ENCODE results near the gene RNLS.

RNLS gene

DNA sequence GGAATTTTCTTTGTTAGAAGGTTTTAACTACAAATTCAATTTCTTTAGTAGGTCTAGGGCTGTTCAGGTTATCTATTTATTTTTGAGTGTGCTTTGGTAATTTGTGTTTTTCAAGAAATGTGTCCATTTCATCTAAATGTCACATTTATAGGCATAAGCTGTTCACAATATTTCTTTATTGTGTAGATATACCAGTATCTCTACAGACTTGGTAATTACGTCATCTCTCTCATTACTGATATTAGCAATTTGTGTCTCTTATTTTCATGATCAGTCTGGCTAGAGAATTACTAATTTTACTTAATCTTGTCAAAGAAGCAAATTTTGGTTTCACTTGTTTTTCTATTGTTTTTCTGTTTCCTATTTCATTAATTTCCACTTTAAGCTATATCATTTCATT lies 152.0 kb downstream of the RNLS start:
- DNase-seq (ENCODE audit: low read depth, low spot score) = no peak

DNA sequence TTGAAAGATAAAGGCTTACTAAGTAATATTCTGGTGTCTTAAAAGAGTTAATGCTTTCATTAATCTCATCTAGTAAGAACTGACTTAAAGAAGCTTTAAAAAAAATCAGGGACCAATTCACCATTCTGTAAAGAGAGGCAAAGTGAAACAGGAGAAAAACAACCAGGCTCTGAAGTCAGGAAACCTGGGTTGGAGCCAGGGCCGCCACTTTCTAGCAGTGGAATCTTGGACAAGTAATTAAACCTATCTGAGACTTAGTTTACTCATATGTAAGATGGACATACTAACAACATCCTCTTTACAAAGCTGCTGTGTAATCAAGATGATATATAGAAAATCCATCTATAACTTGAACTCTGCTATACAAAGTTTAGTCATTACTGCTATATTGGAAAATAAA lies 154.1 kb downstream of the RNLS start:
- no peak for DNase-seq (ENCODE audit: low read depth, low spot score)

DNA sequence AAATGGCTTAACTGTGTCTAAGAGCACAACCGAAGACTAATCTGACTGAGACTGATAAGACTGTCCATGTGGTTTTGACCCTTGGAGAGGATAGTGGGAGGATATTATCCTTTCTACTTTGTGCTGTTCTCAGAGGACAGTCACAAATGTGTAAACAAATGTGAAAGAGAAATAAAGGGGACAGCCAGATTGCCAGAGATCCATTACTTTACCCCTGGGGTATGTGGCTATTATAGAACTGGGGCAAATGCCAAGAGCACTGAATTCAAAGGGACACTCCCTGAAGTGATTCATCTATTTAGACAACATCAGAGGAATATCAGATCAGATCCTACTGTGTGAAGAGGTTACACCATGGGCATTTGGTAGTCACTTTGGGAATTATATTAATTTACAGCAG lies 154.7 kb downstream of the RNLS start:
- DNase-seq (ENCODE audit: low read depth, low spot score) = no peak

DNA sequence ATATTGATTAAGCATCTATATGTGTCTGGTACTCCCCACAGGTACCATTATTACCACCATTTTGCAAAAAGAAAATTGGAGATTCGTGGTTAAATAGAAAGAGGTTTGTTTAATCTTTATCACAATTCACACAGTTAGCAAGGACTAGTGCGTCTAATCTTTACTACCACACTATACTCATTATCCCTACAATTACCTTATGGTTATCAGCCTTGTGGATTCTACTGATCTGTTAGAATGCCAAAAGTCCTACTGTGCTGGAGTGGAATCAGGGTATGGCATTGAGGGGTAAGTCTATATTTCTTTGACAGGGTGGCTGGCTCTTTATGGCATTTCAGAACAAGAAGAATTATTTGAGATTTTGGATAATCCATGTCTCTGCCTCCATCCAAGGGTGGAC lies 156.1 kb downstream of the RNLS start:
- DNase-seq (ENCODE audit: low read depth, low spot score) = no peak

DNA sequence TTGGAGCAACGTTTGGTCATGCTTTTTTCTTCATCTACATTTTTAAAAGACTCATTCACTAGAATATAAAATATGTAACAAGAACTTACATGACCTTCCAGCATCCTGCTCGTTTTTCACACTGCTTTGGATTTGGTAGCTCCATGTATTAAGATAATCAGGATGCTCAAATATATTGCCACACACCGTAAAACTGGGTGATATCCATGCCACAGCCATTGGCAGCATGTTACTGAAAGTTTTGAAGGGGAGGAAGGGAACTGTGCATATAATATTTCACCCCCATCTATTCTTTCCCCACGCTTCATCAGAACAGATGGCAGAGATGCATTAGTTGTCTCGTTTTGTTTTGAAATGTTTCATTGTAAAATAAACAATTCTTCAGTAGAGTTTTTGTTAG lies 158.2 kb downstream of the RNLS start:
- DNase-seq (ENCODE audit: low read depth, low spot score) = no peak

DNA sequence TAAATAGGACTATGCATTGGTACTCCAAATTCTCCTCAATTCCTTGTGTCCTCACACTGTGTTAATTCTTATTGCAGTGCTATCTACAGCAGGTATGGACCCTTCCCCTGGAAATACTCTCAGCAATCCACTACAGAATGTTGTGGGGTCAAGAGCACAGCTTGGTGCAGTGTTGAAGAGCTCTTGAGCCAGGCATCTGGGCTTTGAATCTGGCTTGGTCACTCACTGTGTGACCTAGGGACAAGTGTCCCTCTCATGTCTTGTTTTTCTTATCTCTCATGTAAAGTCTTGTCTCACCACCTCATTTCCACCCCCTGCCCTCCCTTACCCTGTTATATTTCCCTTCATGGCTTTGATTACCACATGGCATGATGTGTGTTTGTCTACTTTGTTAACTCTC lies 159.4 kb downstream of the RNLS start:
- no peak for DNase-seq (ENCODE audit: low read depth, low spot score)

DNA sequence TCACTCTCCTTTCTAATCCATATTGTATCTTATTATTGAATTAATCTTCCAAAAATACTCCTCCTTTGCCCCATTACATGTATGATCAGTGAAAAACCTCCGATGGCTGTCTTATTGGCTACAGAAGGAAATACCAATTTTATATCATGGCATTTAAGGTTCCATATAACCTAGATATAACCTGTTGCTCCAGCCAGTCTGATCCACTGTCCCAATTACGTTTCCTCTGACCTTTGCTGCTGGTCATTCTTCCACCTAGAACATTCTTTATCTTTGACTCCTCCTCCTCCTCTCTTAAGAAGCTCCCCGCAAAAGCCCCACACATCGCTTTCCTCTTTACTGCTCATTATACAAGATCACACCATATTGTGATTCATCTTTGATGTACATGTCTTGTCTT lies 161.5 kb downstream of the RNLS start:
- no peak for DNase-seq (ENCODE audit: low read depth, low spot score)

DNA sequence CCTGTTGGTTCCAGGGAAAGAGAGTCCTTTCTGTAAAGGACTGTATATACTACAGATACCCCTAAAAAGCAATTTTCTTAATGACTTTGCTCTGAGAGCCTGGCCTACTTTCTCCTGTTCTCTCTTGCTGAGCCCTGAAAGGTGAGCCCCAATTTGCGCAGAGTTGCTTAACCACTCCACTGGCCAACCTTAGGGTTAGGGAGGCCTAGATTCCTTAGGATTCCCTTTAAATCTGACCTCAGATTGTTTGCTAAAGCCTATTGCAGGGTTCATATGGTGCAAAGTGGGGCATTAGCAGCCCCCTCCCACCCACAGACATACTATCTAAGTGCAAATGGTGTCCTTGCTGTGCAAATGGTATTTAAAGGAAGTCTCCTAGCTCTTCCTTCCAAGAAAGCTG lies 164.2 kb downstream of the RNLS start:
- DNase-seq (ENCODE audit: low read depth, low spot score) = no peak

DNA sequence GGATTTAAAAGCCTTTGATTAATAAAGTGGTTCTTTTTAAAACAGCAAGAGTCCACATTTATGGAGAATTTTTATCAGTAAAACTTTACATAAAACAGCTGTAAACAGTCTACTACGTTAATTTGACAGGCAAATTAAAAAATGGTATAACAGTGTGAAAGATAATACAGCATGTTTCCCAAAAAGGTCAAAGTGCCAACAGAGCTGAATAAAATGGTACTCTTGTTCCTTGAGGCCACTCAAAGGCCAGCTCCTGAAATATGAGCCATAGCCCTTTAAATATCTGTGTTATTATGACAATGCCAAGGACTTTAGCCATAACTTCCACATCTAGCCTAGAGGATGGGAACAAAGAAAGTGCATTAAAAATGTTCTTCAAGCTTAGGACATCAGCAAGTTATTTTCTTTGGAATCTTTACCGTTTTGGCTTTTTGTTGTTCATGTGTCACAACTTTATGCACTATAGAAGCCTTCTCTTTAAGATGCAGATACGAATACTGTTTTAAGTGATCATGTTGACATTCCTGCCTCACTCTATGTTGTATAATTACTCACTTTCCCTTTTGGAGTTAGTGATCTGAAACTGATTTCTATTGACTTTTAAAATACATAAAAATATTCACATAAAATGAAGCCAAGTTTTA lies 165.6 kb downstream of the RNLS start:
- no peak for DNase-seq (ENCODE audit: low read depth, low spot score)

DNA sequence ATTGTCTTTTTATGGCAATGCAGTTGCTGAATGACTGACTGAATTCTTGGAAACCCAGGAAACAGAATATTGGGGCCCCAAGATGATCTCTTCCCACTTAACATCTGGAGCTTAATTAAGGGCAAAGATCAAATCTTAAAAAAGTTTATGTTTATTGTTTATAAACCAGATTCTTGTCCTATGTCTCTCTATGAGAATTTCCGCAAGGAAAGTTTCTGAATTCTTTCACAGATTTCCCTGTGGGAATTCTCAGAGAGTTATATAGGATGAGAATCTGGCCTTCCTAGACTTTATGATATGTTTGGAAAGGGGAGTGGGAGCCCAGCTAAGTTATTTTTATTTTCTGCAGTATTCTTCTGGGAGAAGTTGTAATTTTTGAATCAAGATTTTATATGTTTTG lies 166.3 kb downstream of the RNLS start:
- no peak for DNase-seq (ENCODE audit: low read depth, low spot score)

DNA sequence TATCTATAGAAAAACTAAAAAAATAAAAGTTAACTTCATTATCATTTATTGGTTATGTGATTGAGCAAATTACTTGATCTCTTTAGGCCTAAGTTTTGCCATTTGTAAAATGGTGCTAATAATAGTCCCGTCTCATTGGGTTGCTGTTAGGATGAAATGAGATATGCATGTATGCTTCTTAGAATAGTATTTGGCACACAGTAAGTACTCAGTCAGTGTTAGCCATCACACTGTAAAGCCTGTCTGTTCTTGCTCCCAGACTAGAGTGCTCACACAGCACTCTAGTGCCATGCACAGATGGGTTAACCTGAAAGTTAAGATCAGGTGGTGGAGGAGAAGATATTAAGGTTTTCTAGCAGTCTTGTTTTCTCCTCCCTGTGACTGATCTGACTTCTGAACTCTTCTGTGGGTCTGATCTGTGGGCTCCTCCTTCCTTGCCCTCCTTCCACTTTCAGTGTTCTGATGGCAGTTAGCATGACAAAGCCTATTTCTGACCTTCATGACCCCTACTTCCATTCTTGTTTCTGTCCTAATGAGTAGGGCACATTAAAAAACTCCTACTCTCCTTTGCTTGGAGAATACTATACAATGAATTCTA lies 167.5 kb downstream of the RNLS start:
- no peak for DNase-seq (ENCODE audit: low read depth, low spot score)

DNA sequence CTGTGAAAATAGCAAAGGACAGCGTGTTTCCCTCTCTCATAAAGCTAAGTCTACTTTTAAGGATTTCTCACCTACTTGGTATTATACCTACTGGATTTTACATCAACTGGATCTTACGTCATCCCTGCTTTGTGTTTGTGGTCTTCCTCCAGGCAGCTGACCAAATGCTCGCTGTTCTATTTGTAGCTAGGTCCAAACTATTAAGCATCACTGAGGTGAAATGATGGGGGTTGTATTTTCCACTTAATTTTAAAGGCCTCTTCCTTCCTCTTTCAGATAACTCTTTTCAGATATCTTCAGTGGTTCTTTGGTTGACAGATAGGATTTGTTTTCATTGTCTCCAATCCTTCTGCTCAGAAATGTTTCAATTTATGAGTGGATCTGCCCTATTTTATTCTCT lies 169.7 kb downstream of the RNLS start:
- no peak for DNase-seq (ENCODE audit: low read depth, low spot score)

DNA sequence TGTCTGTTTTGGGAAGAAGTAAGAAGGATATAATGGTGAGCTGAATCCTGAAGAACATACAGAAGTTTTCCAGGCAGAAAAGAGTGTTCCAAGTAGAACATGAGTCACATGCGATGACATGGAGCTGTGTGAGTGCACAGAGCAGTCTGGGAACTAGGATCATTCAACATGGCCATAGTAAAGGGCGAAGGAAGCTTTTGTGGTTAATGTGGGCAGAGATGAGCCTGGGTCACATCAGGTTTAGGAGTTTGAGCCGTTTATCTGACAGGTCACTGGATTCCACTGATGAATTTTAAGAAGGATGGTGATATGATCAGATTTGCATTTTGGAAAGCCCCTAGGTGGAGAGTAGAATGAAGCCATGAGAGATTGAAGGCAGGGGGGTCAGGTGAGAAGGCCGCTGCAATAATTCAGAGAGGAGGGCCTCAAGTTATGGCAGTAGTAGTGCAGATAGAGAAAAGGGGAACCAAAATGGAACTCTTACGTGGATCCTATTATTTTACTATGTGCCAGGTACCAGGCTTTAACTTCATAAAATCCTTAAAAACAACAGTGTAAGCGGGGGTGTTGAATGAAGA lies 171.3 kb downstream of the RNLS start:
- no peak for DNase-seq (ENCODE audit: low read depth, low spot score)

DNA sequence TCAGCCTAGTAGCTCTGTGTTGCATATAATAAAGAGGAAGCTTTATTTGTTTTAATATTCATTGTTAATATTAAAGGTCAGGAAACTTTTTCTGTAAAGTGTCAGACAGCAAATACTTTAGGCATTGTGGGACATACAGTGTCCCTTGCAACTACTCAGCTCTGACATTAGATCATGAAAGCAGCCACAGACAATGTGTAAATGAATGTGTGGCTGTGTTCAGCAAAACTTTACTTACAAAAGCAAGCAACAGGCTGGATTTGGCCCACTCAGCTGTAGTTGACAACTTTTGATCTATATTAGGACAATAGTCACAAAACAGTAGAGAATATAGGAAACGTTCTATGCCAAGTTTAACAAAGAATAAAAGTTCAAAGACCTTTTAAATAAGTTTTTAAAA lies 173.3 kb downstream of the RNLS start:
- DNase-seq (ENCODE audit: low read depth, low spot score) = no peak

DNA sequence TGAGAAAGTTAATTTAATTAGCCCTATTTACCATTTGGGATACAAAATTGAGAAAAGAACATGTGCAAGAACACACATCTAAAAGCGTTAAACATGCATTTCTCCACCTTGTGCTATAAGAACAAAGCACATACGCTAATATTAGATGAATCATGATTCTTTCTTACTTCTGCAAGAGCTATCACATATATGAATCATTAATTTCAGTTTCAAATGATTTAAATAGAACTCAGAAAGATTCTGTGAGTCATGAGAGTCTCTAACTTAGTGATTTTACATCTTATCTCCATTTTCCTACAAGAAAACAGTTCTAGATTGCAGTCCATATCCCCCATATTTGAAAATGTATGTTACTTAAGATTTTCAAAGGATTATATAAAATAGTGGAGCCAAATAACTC lies 173.9 kb downstream of the RNLS start:
- no peak for DNase-seq (ENCODE audit: low read depth, low spot score)

DNA sequence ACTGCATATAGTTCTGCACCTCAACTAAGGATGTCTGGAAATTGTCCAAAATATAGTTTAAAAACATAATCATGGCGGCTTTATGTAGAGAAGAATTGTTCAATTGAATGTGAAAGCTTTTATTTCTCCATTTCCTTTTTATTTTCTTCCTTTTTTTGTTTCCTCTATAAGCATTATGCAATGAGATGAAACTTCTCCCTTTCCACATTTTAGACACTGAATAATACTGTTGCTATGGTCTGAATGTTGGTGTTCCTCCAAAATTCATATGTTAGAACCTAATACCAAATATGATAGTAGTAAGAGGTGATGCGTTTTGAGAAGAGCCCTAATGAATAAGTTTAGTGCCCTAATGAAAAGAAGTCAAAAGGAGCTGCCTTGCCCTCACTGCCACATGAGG lies 175.0 kb downstream of the RNLS start:
- DNase-seq (ENCODE audit: low read depth, low spot score) = no peak

DNA sequence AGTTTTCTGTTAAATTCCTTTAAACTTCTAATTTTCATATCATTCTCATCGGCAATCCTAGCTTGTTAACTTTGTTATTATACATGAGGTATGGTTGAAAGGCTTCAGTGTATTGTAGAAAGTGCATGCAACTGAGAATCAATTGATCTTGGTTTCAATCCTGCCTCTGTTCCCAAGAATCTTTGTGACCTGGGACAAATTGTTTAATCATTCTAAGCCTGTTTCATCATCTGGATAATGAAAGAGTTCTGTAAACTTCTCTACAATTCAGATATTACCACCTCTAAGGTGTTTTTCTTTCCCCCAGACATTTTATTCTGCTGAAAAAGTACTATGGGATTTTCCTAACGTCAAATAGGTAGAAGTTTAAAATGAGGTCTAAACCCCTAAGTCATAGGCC lies 179.0 kb downstream of the RNLS start:
- no peak for DNase-seq (ENCODE audit: low read depth, low spot score)

DNA sequence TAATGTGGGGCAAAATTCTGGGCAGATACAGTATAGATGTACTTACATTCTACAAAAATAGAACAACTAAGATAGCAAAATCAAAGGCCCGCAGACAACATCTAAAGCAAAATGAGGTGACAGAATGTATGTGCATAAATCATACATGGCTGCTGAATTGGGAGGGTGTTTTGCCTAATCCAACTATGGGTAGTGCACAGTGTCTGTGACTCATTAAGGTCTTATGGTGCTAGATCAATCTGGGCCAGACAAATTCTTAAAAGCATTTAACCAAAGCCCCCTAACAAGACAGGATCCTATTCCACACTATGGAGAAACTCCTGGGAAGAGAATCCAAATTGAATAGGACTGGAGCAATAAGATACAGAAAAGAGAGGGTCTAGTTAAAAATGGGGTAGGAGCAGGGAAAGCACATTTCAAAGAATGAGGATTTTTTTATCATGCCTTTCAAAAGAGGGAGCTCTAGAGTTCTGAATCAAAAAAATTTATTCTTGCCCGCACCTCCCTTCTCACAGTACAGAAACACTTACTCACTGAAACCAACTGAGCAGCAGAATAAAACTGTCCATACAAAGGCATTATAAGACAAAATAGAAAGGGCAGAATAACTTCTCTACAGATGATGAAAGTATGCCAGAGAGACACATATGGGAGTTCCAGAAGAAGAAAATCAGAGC lies 181.3 kb downstream of the RNLS start:
- no peak for DNase-seq (ENCODE audit: low read depth, low spot score)

DNA sequence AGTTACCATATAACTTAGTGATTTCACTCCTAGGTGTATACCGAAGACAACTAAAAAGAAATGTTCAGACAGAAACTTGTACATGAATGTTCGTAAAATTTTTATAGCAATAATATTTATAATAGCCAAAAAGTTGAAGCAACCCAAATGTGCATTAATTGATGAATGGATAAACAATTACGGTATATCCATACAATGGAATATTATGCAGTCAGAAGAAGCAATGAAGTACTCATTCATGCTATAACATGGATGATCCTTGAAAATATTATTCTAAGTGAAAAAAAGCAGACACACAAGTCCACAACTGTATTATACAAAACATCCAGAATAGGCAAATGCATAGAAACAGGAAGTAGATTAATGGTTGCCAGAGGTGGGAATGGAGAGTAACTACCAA lies 183.9 kb downstream of the RNLS start:
- no peak for DNase-seq (ENCODE audit: low read depth, low spot score)

DNA sequence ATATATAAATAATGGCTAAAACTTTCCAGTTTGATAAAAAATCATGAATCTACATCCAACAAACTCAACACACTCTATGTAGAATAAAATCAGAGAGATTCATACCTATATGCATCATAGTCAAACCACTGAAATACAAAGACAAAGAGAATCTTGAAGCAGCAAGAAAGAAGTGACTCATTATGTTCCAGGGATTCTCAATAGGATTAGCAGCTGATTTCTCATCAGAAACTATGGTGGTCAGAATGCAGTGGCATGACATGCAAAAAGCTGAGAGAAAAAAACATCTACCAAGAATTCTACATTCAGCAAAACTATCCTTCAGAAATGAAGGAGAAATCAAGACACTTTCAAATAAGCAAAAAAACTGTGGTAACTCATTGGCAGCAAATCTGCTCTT lies 187.4 kb downstream of the RNLS start:
- no peak for DNase-seq (ENCODE audit: low read depth, low spot score)

DNA sequence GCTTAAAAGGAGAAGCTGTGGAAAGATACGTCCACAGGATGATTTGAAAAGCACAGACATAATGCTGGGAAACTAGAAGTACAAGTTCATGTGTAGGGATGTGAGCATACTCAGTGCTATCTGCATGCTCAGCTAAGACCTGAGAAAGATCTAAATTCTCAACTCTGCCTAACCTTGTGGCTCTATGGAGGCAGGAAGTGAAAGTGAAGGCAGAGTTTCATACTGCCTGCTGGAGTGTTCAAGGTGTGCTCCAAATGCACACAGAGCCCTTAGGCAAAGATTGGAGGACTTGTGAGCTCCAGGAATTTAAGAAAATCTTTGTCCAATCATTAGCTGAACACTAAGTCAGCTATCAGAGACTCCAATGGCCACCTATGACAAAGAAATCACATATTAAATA lies 190.9 kb downstream of the RNLS start:
- no peak for DNase-seq (ENCODE audit: low read depth, low spot score)

DNA sequence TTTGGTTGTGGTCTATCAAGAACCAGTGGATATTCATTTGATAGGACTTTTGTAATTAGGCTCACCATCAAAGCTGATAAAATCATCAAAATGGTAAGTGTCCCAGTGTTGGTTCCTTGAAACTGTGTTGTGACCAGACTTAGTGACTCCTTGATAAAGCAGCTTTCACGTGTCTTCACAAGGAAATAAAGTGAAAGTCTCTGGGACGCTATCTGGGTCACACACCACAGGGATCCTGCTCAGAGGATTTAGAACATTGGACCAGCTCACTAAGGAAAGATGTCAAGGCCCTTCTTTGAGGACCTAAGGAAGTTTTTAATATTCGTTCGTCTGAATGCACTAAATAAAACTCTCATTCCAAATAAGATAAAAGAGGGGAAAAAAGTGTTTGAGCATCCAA lies 193.1 kb downstream of the RNLS start:
- DNase-seq (ENCODE audit: low read depth, low spot score) = no peak

DNA sequence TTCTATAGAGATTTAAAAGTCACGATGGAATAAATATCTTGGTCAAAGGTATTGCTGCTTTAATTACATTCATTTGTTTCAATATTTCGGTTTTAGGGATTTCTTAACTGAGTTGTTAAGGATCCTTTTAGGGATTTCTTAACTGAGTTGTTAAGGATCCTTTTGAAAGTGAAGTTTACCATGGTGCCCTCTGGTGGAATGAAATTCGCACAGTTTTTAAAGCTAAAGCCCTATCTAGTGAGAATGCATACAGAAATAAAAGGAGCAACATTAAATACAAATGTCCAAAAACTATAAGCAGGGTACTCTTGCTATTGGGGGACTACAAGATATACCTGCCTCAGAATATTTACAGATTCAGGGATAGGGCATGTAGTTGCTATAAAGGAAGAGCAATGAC lies 193.7 kb downstream of the RNLS start:
- no peak for DNase-seq (ENCODE audit: low read depth, low spot score)

Data from activated naive CD8-positive, alpha-beta T cell treated with anti-CD3 and anti-CD28 coated beads, Interleukin-2, amount 50 U/mL, for 16 hours (primary cell).